SK-N-SH (cell line): ENCODE results near the gene SPATA13.

Source experiments
- CTCF ChIP-seq: fragments of 200-600 bp; sonication (generic); IDR thresholded peaks from 2 replicates; pipeline ENCODE4 v1.6.1; 2017; ENCODE audit warnings: antibody characterized with exemption, mild to moderate bottlenecking, moderate library complexity
- EP300 ChIP-seq, 2 experiments: IDR thresholded peaks; 2 replicates each; pipeline versions ENCODE4 v1.4.0 to v1.6.1; 2012; ENCODE audit warnings: borderline replicate concordance in 1 of 2, low read depth in 1 of 2, low read length in 1 of 2
- NFIC ChIP-seq: IDR thresholded peaks from 2 replicates; pipeline ENCODE4 v1.4.0; 2012; ENCODE audit warnings: borderline replicate concordance
- POLR2AphosphoS5 ChIP-seq: IDR thresholded peaks from 2 replicates; pipeline ENCODE4 v1.6.1; 2012; ENCODE audit warnings: low read depth, low read length
- RCOR1 ChIP-seq: fragments of 150-350 bp; IDR thresholded peaks from 2 replicates; pipeline ENCODE4 v1.6.1; 2017; ENCODE audit warnings: antibody characterized with exemption, low read length
- REST ChIP-seq: IDR thresholded peaks from 2 replicates; pipeline ENCODE4 v1.6.1; 2012; ENCODE audit warnings: mild to moderate bottlenecking, low read depth, low read length, moderate library complexity
- YY1 ChIP-seq: IDR thresholded peaks from 2 replicates; pipeline ENCODE4 v1.4.0; 2012; ENCODE audit warnings: low read depth, mild to moderate bottlenecking

- no peak for TF ChIP-seq CTCF
- no peak for TF ChIP-seq RCOR1
- no peak for TF ChIP-seq EP300 (IDR thresholded peaks at IDR 0.05; ENCODE audit: borderline replicate concordance in 1 of 2, low read depth in 1 of 2, low read length in 1 of 2)
- no peak for TF ChIP-seq POLR2AphosphoS5
- TF ChIP-seq NFIC, result no peak
- TF ChIP-seq REST, result no peak
- TF ChIP-seq YY1, result no peak
Observed at GRCh38 chr13:24212674-24213073, 52.2 kb downstream of the SPATA13 start.
